Endothelial cell of umbilical vein (primary cell): ENCODE measurements around the gene SMAD7. TPM values are rescaled to one million over a fixed set of nuclear protein-coding genes. Genes with fewer than 3 reads are reported as not detected.
A peak's percentile ranks its signal among the peaks of the same experiment; 100 is the strongest.

Experiments used
- BruUV-seq: library from RNA; stranded (reverse); fragments of 400-500 nt; replicated peaks from 2 replicates; lab custom pipeline; 2021; lab: Mats Ljungman, UMichigan
- CTCF ChIA-PET: fragments of 300-600, 350-600 bp; sonication (Branson Sonifier 250); formaldehyde crosslinking; loops from one replicate; lab custom pipeline; 2021; ENCODE audit warnings: antibody characterized with exemption, inconsistent platforms; lab: Charles Lee
- POLR2A ChIA-PET: fragments of 300-600, 350-600 bp; sonication (Branson Sonifier 250); formaldehyde crosslinking; loops from one replicate; lab custom pipeline; 2021; ENCODE audit warnings: antibody characterized with exemption, inconsistent platforms; lab: Charles Lee
- DNase-seq: peaks from one replicate; pipeline ENCODE4 v3.0.0-alpha.2; 2011; ENCODE audit warnings: low read depth, low spot score
- FAIRE-seq: peaks from 2 replicates; lab custom pipeline; 2011; peaks lifted over from hg19 to GRCh38; lab: Jason Lieb, UNC
- H2AFZ ChIP-seq: 2 replicates; pipeline ENCODE4 v1.6.0; 2012; ENCODE audit warnings: low read depth, low read length, control low read depth, inconsistent platforms
- H3K27ac ChIP-seq: 2 replicates; pipeline ENCODE4 v1.5.1; 2011; ENCODE audit warnings: low read depth, mild to moderate bottlenecking, control low read depth, low read length, moderate library complexity; ENCODE audit not compliant: insufficient read depth
- H3K27me3 ChIP-seq, 2 experiments: 2 replicates each; pipeline versions ENCODE4 v1.6.0 to v1.6.1; 2011; ENCODE audit warnings: low read length in 2 of 2, mixed read lengths in 1 of 2; ENCODE audit not compliant: control insufficient read depth in 2 of 2, insufficient read depth in 2 of 2
- H3K36me3 ChIP-seq, 2 experiments: 2 replicates in 1 of 2; 3 replicates in 1 of 2; pipeline ENCODE4 v1.5.1; 2011; ENCODE audit warnings: low read length in 2 of 2, mild to moderate bottlenecking in 1 of 2, moderate library complexity in 1 of 2; ENCODE audit not compliant: control insufficient read depth in 2 of 2, insufficient read depth in 2 of 2; ENCODE audit errors: extremely low read depth in 1 of 2
- H3K4me1 ChIP-seq: 3 replicates; pipeline ENCODE4 v1.5.1; 2011; ENCODE audit warnings: mild to moderate bottlenecking, low read length; ENCODE audit not compliant: control insufficient read depth, insufficient read depth; ENCODE audit errors: extremely low read depth
- H3K4me2 ChIP-seq: 2 replicates; pipeline ENCODE4 v1.6.1; 2011; ENCODE audit warnings: low read length, control low read depth, mixed read lengths; ENCODE audit not compliant: insufficient read depth
- H3K4me3 ChIP-seq, 3 experiments: fragments of 200-600 bp in 1 of 3; sonication (generic), shearing (Covaris generic) in 1 of 3; replicated peaks in 1 of 3; 2 replicates each; pipeline ENCODE4 v1.5.1; 2011 to 2016; ENCODE audit warnings: control low read depth in 3 of 3, low read length in 3 of 3, mild to moderate bottlenecking in 2 of 3, inconsistent platforms in 1 of 3, low read depth in 1 of 3, moderate library complexity in 1 of 3; ENCODE audit not compliant: insufficient read depth in 1 of 3
- H3K79me2 ChIP-seq: 2 replicates; pipeline ENCODE4 v1.6.0; 2012; ENCODE audit warnings: low read length, inconsistent platforms; ENCODE audit not compliant: control insufficient read depth, insufficient read depth
- H3K9ac ChIP-seq: replicated peaks from 2 replicates; pipeline ENCODE3; 2011; ENCODE audit warnings: low read length, control low read depth; ENCODE audit not compliant: insufficient read depth; ENCODE audit errors: extremely low read depth
- H3K9me1 ChIP-seq: replicated peaks from 3 replicates; pipeline ENCODE4 v1.6.0; 2011; ENCODE audit warnings: mild to moderate bottlenecking, low read length; ENCODE audit not compliant: control insufficient read depth, insufficient read depth; ENCODE audit errors: extremely low read depth
- H3K9me3 ChIP-seq: replicated peaks from 2 replicates; pipeline ENCODE4 v1.5.1; 2012; ENCODE audit warnings: low read length, inconsistent platforms; ENCODE audit not compliant: control insufficient read depth, insufficient read depth
- H4K20me1 ChIP-seq: replicated peaks from 2 replicates; pipeline ENCODE3; 2011; ENCODE audit warnings: mild to moderate bottlenecking, low read length; ENCODE audit not compliant: control insufficient read depth, insufficient read depth; ENCODE audit errors: extremely low read depth
- CTCF ChIP-seq, 2 donors: IDR thresholded peaks; 1 replicate in 1 of 2; 2 replicates in 1 of 2; pipeline ENCODE4 v1.5.1; 2011; ENCODE audit warnings: low read length in 2 of 2, mild to moderate bottlenecking in 2 of 2, moderate library complexity in 2 of 2, control low read depth in 1 of 2, inconsistent platforms in 1 of 2, low read depth in 1 of 2; ENCODE audit not compliant: insufficient read depth in 1 of 2; ENCODE audit errors: extremely low read depth in 1 of 2
- FOS ChIP-seq: IDR thresholded peaks from 2 replicates; pipeline ENCODE4 v1.6.1; 2011; ENCODE audit warnings: mild to moderate bottlenecking, low read length, moderate library complexity, borderline replicate concordance; ENCODE audit not compliant: insufficient read depth
- JUN ChIP-seq: IDR thresholded peaks from 2 replicates; pipeline ENCODE4 v1.6.1; 2011; ENCODE audit warnings: borderline replicate concordance, low read depth; ENCODE audit not compliant: insufficient read length, insufficient read depth
- MYC ChIP-seq: IDR thresholded peaks from one replicate; pipeline ENCODE4 v1.6.1; 2011; ENCODE audit warnings: mild to moderate bottlenecking, low read depth, low read length
- POLR2A ChIP-seq: IDR thresholded peaks from 2 replicates; pipeline ENCODE4 v1.6.1; 2012; ENCODE audit warnings: low read depth, mild to moderate bottlenecking, control low read depth, low read length
- dilution Hi-C: fragments of 300-500 bp; cut with MboI; formaldehyde crosslinking; loops from one replicate; pipeline ENCODE4 v1.15.0; 2019; ENCODE audit warnings: low sequenced_read_pairs; ENCODE audit not compliant: extremely low pct_ligation_motif_present
- intact Hi-C: fragments of 100-400 bp; cut with micrococcal nuclease; formaldehyde crosslinking; loops from one replicate; pipeline ENCODE4 v1.10.0; 2022
- polyA plus RNA-seq, 4 experiments: library from polyadenylated mRNA; depleted of rRNA in 3 of 4; stranded (reverse) in 3 of 4; unstranded in 1 of 4; fragments of >200 nt; gene quantifications; 2 replicates each; pipeline versions ENCODE4 v1.2.1 to v1.2.3, GENCODE V29; 2011 to 2012; ENCODE audit warnings: missing spikeins in 1 of 4
- total RNA-seq: library from RNA; stranded (reverse); gene quantifications from 2 replicates; pipeline ENCODE4 v1.2.3, GENCODE V29; 2021

Gene SMAD7
- total and polyA plus RNA-seq, 2 donors (not counting 3 experiments of a cell fraction or from before 2014, with no cell fraction given): 3.6 to 8.0 TPM

- peak; percentile 16 for DNase-seq
- TF ChIP-seq CTCF (IDR thresholded peaks at IDR 0.05; ENCODE audit: extremely low read depth in 1 of 2, insufficient read depth in 1 of 2, low read depth in 1 of 2, low read length in 2 of 2) (no peak), MYC (no peak), JUN (no peak), POLR2A (no peak), FOS (no peak)
- FAIRE-seq: peak; percentile 37
- Histone ChIP-seq H4K20me1 (no peaks in the 10 kb centered on the region), H3K79me2 (no peaks in the 10 kb centered on the region), H2AFZ (peak overlapping the region; percentile 66), H3K4me2 (no peak overlapping the region), H3K9ac (peak overlapping the region; percentile 93), H3K4me1 (peaks cover 26% of the 10 kb centered on the region), H3K9me1 (no peaks in the 10 kb centered on the region), H3K4me3 (no peak overlapping the region), H3K9me3 (no peaks in the 10 kb centered on the region), H3K27me3 (no peaks in the 10 kb centered on the region), H3K36me3 (no peaks in the 10 kb centered on the region), H3K27ac (peak overlapping the region; percentile 99)
- intact Hi-C loops: loop anchor here (1.0 to 5.0 kb wide), 7 partner anchors 44 to 274 kb away; no protein-coding TSS in a partner anchor
- dilution Hi-C loops: no loop called here
- ChIA-PET CTCF (interaction anchor here (1.0 to 2.7 kb wide), 16 partner anchors 10 to 336 kb away, joined by 3 to 10 read pairs (median 4); no protein-coding TSS in a partner anchor), POLR2A (interaction anchor here (1.0 kb wide), 1 partner anchor 30 kb away, joined by 3 read pairs; no protein-coding TSS in a partner anchor)
- no TSS peak for BruUV-seq
Measured at GRCh38 chr18:48902856-48903601, 47.7 kb downstream of the SMAD7 start.
